CD4-positive, alpha-beta T cell (primary cell): ENCODE results near the gene SYNJ1. TPM values are rescaled to one million over a fixed set of nuclear protein-coding genes. Genes with fewer than 3 reads are reported as not detected.

Experiments used
- ATAC-seq: fragments of 200-7000 bp; cut with Tn5 transposase; one replicate; pipeline ENCODE4 v1.10.0; 2022; ENCODE audit warnings: mild to moderate bottlenecking; ENCODE audit not compliant: poor library complexity
- CTCF ChIA-PET: fragments of 350-600 bp; sonication (Branson Sonifier 250); formaldehyde crosslinking; loops from one replicate; lab custom pipeline; 2021; ENCODE audit warnings: antibody characterized with exemption, inconsistent platforms; lab: Charles Lee
- POLR2A ChIA-PET: fragments of 350-600 bp; sonication (Branson Sonifier 250); formaldehyde crosslinking; loops from one replicate; lab custom pipeline; 2021; ENCODE audit warnings: antibody characterized with exemption, inconsistent platforms; lab: Charles Lee
- DNase-seq, 14 experiments: peaks; one replicate each; pipeline ENCODE4 v3.0.0-alpha.2; 2013 to 2020; ENCODE audit warnings: mixed read lengths in 2 of 14
- H3K27ac ChIP-seq, 2 donors: one replicate each; pipeline versions ENCODE4 v1.5.1 to v1.7.0; 2013; ENCODE audit warnings: low read length in 2 of 2, low read depth in 1 of 2, mild to moderate bottlenecking in 1 of 2
- H3K27me3 ChIP-seq, 2 experiments: 1 replicate in 1 of 2; 2 replicates in 1 of 2; pipeline versions ENCODE4 v1.6.1 to v1.7.0; 2013; ENCODE audit warnings: low read length in 2 of 2, control low read depth in 1 of 2, mild to moderate bottlenecking in 1 of 2, moderate library complexity in 1 of 2; ENCODE audit not compliant: insufficient read depth in 2 of 2, control insufficient read depth in 1 of 2
- H3K36me3 ChIP-seq: one replicate; pipeline ENCODE4 v1.6.1; 2013; ENCODE audit warnings: low read length, control low read depth; ENCODE audit not compliant: insufficient read depth
- H3K4me1 ChIP-seq: one replicate; pipeline ENCODE4 v1.6.1; 2013; ENCODE audit warnings: low read length, control low read depth; ENCODE audit not compliant: insufficient read depth
- H3K4me3 ChIP-seq: one replicate; pipeline ENCODE4 v1.5.1; 2013; ENCODE audit warnings: mild to moderate bottlenecking, low read length, moderate library complexity
- H3K9me3 ChIP-seq, 2 experiments: 1 replicate in 1 of 2; 2 replicates in 1 of 2; pipeline versions ENCODE4 v1.6.1 to v1.7.0; 2013; ENCODE audit warnings: low read length in 2 of 2, mild to moderate bottlenecking in 2 of 2, control low read depth in 1 of 2, moderate library complexity in 1 of 2; ENCODE audit not compliant: control insufficient read depth in 1 of 2, insufficient read depth in 1 of 2
- H3K27ac Mint-ChIP-seq: one replicate; pipeline ENCODE4 v1.8.0; 2020; ENCODE audit warnings: mixed read lengths
- H3K27me3 Mint-ChIP-seq: one replicate; pipeline ENCODE4 v1.8.0; 2021; ENCODE audit warnings: mixed read lengths
- H3K36me3 Mint-ChIP-seq: one replicate; pipeline ENCODE4 v1.8.0; 2021; ENCODE audit warnings: low read depth, mixed read lengths
- H3K4me1 Mint-ChIP-seq: one replicate; pipeline ENCODE4 v1.8.0; 2021; ENCODE audit warnings: low read depth, mixed read lengths
- H3K4me3 Mint-ChIP-seq: one replicate; pipeline ENCODE4 v1.8.0; 2020; ENCODE audit warnings: mild to moderate bottlenecking, mixed read lengths
- H3K9me3 Mint-ChIP-seq: one replicate; pipeline ENCODE4 v1.8.0; 2020; ENCODE audit warnings: mixed read lengths
- intact Hi-C, 2 experiments: fragments of 100-400 bp; cut with DNase I in 1 of 2; cut with micrococcal nuclease in 1 of 2; formaldehyde crosslinking; loops; one replicate each; pipeline versions ENCODE4 v1.15.1 to v1.9.0; 2023 to 2025; cut with DNase I, micrococcal nuclease
- total RNA-seq, 174 experiments: library from RNA in 2 of 174; stranded (reverse) in 2 of 174; gene quantifications; one replicate each; pipeline ENCODE4 v1.2.3 and lab custom pipeline; 2021 to 2026
- TF ChIP-seq, protein P1 (sequence below): fragments of 200-600 bp; IDR thresholded peaks from one replicate; pipeline ENCODE4 v1.8.0; 2022; ENCODE audit warnings: antibody characterized with exemption, mild to moderate bottlenecking

The SYNJ1 gene
- total RNA-seq, 2 experiments from 2014 or later: 14.3 to 15.6 TPM

DNA sequence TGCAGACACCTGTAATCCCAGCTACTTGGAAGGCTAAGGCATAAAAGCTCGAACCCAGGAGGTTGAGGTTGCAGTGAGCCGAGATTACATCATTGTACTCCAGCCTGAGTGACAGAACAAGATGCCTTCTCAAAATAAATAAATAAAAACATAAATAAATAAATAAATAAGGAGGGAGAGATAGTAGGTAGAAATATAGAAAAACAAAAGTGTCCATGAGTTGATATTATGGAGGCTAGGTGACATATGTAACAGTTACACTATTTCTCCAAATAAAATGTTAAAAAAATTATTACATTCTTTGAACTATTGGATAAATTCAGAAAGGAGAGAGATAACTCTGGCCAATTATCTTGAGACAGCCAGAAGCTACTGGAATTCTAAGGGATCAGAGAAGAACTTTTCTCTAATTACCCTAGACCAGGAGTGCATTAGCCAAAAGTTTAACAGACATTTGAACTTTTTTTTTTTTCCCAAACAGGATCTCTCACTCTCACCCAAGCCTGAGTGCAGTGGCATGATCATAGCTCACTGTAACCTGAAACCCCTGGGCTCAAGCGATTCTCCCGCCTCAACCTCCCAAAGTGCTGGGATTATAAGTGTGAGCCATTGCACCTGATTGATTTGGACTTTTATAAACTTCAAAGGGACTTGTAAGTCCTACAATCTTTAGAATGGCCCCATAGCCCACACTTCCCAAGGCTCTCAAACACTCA, 17.6 kb downstream of the SYNJ1 start:
- no peaks in the 10 kb centered on the region for H3K9me3 Mint-ChIP-seq
- ATAC-seq: no peak
- no peak for DNase-seq
- peaks cover 53% of the 10 kb centered on the region for H3K4me1 Mint-ChIP-seq
- Histone ChIP-seq H3K27me3 (no peaks in the 10 kb centered on the region), H3K36me3 (no peaks in the 10 kb centered on the region), H3K27ac (no peak overlapping the region), H3K9me3 (no peaks in the 10 kb centered on the region), H3K4me1 (peaks cover 3% of the 10 kb centered on the region), H3K4me3 (no peak overlapping the region)
- peaks cover 25% of the 10 kb centered on the region for H3K36me3 Mint-ChIP-seq
- ChIA-PET POLR2A (interaction anchor here (0.6 kb wide), 1 partner anchor 61 kb away, joined by 3 read pairs; the partner anchor contains the start of gene PAXBP1), CTCF (no interaction called here)
- no peak overlapping the region for H3K4me3 Mint-ChIP-seq
- TF ChIP-seq, protein P1, sequence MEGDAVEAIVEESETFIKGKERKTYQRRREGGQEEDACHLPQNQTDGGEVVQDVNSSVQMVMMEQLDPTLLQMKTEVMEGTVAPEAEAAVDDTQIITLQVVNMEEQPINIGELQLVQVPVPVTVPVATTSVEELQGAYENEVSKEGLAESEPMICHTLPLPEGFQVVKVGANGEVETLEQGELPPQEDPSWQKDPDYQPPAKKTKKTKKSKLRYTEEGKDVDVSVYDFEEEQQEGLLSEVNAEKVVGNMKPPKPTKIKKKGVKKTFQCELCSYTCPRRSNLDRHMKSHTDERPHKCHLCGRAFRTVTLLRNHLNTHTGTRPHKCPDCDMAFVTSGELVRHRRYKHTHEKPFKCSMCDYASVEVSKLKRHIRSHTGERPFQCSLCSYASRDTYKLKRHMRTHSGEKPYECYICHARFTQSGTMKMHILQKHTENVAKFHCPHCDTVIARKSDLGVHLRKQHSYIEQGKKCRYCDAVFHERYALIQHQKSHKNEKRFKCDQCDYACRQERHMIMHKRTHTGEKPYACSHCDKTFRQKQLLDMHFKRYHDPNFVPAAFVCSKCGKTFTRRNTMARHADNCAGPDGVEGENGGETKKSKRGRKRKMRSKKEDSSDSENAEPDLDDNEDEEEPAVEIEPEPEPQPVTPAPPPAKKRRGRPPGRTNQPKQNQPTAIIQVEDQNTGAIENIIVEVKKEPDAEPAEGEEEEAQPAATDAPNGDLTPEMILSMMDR: no peak
- intact Hi-C loops: no loop called here
- H3K27ac Mint-ChIP-seq: no peak overlapping the region
- no peaks in the 10 kb centered on the region for H3K27me3 Mint-ChIP-seq

- H3K4me3 Mint-ChIP-seq: peak overlapping the region; percentile 14
- TF ChIP-seq, protein P1: no peak
- intact Hi-C loops: no loop called here
- Histone ChIP-seq H3K36me3 (no peaks in the 10 kb centered on the region), H3K4me1 (peaks cover 7% of the 10 kb centered on the region), H3K9me3 (no peaks in the 10 kb centered on the region), H3K27ac (no peak overlapping the region), H3K4me3 (no peak overlapping the region), H3K27me3 (no peaks in the 10 kb centered on the region)
- peaks cover 53% of the 10 kb centered on the region for H3K4me1 Mint-ChIP-seq
- peaks cover 22% of the 10 kb centered on the region for H3K36me3 Mint-ChIP-seq
- H3K9me3 Mint-ChIP-seq: no peaks in the 10 kb centered on the region
- no peak for DNase-seq
- POLR2A ChIA-PET: interaction anchor here (1.4 kb wide), 1 partner anchor 20 kb away, joined by 4 read pairs; the partner anchor contains the start of gene SYNJ1
- no peaks in the 10 kb centered on the region for H3K27me3 Mint-ChIP-seq
- peak overlapping the region; percentile 4 for H3K27ac Mint-ChIP-seq
- CTCF ChIA-PET: interaction anchor here (0.7 to 1.2 kb wide), 2 partner anchors 9 to 1197 kb away, joined by 3 read pairs; no protein-coding TSS in a partner anchor
- no peak for ATAC-seq
Measured at GRCh38 chr21:32708069-32708468, 19.7 kb downstream of the SYNJ1 start.

DNA sequence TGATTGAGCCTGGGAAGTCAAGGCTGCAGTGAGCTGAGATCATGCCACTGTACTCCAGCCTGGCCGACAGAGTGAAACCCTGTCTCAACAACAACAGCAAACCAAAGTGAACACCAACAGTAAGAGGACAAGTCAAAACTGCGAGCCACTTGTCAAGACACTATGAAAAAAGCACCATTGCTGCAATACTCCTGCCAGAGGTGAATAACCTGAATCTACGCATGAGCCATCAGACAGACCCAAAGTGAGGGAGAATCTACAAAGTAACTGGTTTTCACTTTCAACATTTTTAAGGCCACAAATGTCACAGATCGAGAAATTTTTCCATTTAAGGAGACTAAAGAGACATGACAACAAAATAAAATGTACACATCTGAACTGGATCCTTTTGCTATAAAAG, 21.9 kb downstream of the SYNJ1 start:
- Mint-ChIP-seq H3K4me3 (no peak overlapping the region), H3K9me3 (no peaks in the 10 kb centered on the region), H3K27ac (no peak overlapping the region), H3K36me3 (peaks cover 31% of the 10 kb centered on the region), H3K4me1 (peaks cover 48% of the 10 kb centered on the region), H3K27me3 (no peaks in the 10 kb centered on the region)
- ChIA-PET POLR2A (no interaction called here), CTCF (no interaction called here)
- TF ChIP-seq, protein P1: no peak
- Histone ChIP-seq H3K27ac (no peak overlapping the region), H3K9me3 (no peaks in the 10 kb centered on the region), H3K4me1 (peaks cover 7% of the 10 kb centered on the region), H3K27me3 (no peaks in the 10 kb centered on the region), H3K4me3 (no peak overlapping the region), H3K36me3 (no peaks in the 10 kb centered on the region)
- DNase-seq: no peak
- intact Hi-C loops: no loop called here
- ATAC-seq: no peak
